Neural progenitor cell (in vitro differentiated cells): ENCODE data around the gene GRK7.

Experiments used
- CTCF ChIP-seq: fragments of 200-600 bp; sonication (generic); IDR thresholded peaks from 2 replicates; pipeline ENCODE4 v1.5.1; 2017; ENCODE audit warnings: antibody characterized with exemption, mild to moderate bottlenecking
- EZH2phosphoT487 ChIP-seq: fragments of 200-600 bp; sonication (generic); IDR thresholded peaks from 2 replicates; pipeline ENCODE4 v1.6.1; 2017; ENCODE audit warnings: antibody characterized with exemption

- TF ChIP-seq CTCF (no peak), EZH2phosphoT487 (no peak)
Measured at GRCh38 chr3:141754032-141754431, 9.2 kb upstream of the GRK7 start.
